Measurements from ENCODE around the gene RPL11. TPM values are rescaled to one million over a fixed set of nuclear protein-coding genes. Genes with fewer than 3 reads are reported as not detected.

The RPL11 gene
- total and polyA plus RNA-seq, 12 donors = 577 to 2,166 (median 635) TPM

- H3K9me3 ChIP-seq = no peaks in the 10 kb centered on the region
- H3K4me3 ChIP-seq = no peak overlapping the region
- no peak overlapping the region for H3K27ac ChIP-seq
- peaks cover 5 to 74% (median 52%) of the 10 kb centered on the region in 9 donors for H3K4me1 ChIP-seq
- H3K36me3 ChIP-seq = peaks cover 0 to 91% (median 75%) of the 10 kb centered on the region in 9 donors
- TF ChIP-seq CTCF (IDR thresholded peaks at IDR 0.05) = no peak
- 41 to 44% methylated on average over 6 of the region's 6 CpGs for WGBS, 2 donors
- H3K27me3 ChIP-seq = no peaks in the 10 kb centered on the region
- intact Hi-C loops (cut with DNase I) = loop anchor here in 3 of 10 donors (5.0 to 10.0 kb wide), 2 partner anchors 46 to 48 kb away; partner anchors contain the start of gene ELOA (in 3 of the 3)
- no peak for ATAC-seq
- DNase-seq = no peak
These were observed 4.9 kb downstream of the RPL11 start for GRCh38 chr1:23696335-23696989.

GRCh38 chr1:23698466-23698865 is 6.9 kb downstream of the RPL11 start:
- no peaks in the 10 kb centered on the region for H3K9me3 ChIP-seq
- DNase-seq = no peak
- TF ChIP-seq CTCF (IDR thresholded peaks at IDR 0.05) = no peak
- H3K4me3 ChIP-seq = no peak overlapping the region
- no peak overlapping the region for H3K27ac ChIP-seq
- H3K4me1 ChIP-seq = peaks cover 0 to 61% (median 38%) of the 10 kb centered on the region in 9 donors
- H3K27me3 ChIP-seq = no peaks in the 10 kb centered on the region
- intact Hi-C loops (cut with DNase I) = loop anchor here in 3 of 10 donors (5.0 to 10.0 kb wide), 2 partner anchors 44 to 46 kb away; partner anchors contain the start of gene ELOA (in 3 of the 3)
- peaks cover 0 to 100% (median 72%) of the 10 kb centered on the region in 9 donors for H3K36me3 ChIP-seq
- ATAC-seq = no peak
- 65 to 77% methylated on average over 5 of the region's 5 CpGs for WGBS, 2 donors

- TF ChIP-seq CTCF (IDR thresholded peaks at IDR 0.05) = no peak
- Histone ChIP-seq H3K9me3 (no peaks in the 10 kb centered on the region), H3K27ac (no peak overlapping the region), H3K36me3 (peaks cover 0 to 97% (median 61%) of the 10 kb centered on the region in 9 donors), H3K4me1 (peaks cover 0 to 51% (median 27%) of the 10 kb centered on the region in 9 donors), H3K27me3 (no peaks in the 10 kb centered on the region), H3K4me3 (no peak overlapping the region)
- 82 to 84% methylated on average over 7 of the region's 7 CpGs for WGBS, 2 donors
- intact Hi-C loops (cut with DNase I) = loop anchor here in 3 of 10 donors (5.0 to 10.0 kb wide), 2 partner anchors 43 to 45 kb away; partner anchors contain the start of gene ELOA (in 3 of the 3)
- DNase-seq (no peak), ATAC-seq (peak in 1 of 8 donors; percentile 19)
These were observed 7.9 kb downstream of the RPL11 start for GRCh38 chr1:23699280-23700179.

GRCh38 chr1:23701310-23701709 is 9.7 kb downstream of the RPL11 start:
- Histone ChIP-seq H3K9me3 (no peaks in the 10 kb centered on the region), H3K36me3 (peaks cover 0 to 96% (median 52%) of the 10 kb centered on the region in 9 donors), H3K27ac (no peak overlapping the region), H3K4me1 (peaks cover 0 to 33% (median 9%) of the 10 kb centered on the region in 9 donors), H3K27me3 (no peaks in the 10 kb centered on the region), H3K4me3 (no peak overlapping the region)
- WGBS, 2 donors = 92 to 96% methylated on average over 2 of the region's 2 CpGs
- intact Hi-C loops (cut with DNase I) = no loop called here
- ATAC-seq = no peak
- no peak for DNase-seq
- no peak for TF ChIP-seq CTCF (IDR thresholded peaks at IDR 0.05)

Measured in heart right ventricle (tissue), 16 donors.